Right atrium auricular region (tissue), 2 donors: ENCODE data around the gene LHFPL6. TPM values are rescaled to one million over a fixed set of nuclear protein-coding genes. Genes with fewer than 3 reads are reported as not detected.

ENCODE experiments used
- DNase-seq: peaks from one replicate; pipeline ENCODE4 v3.0.0-alpha.2; 2019; ENCODE audit warnings: low spot score
- H3K27ac ChIP-seq, 2 donors: fragments of 200-600 bp; sonication (generic); 1 replicate in 1 of 2; 2 replicates in 1 of 2; pipeline ENCODE4 v1.5.1; 2016 to 2019
- H3K27me3 ChIP-seq, 2 donors: fragments of 200-600 bp; sonication (generic); one replicate each; pipeline versions ENCODE4 v1.5.1 to v1.6.0; 2017 to 2019
- H3K36me3 ChIP-seq: fragments of 200-600 bp; sonication (generic); one replicate; pipeline ENCODE4 v1.5.1; 2016
- H3K4me1 ChIP-seq, 2 donors: fragments of 200-600 bp; sonication (generic); one replicate each; pipeline versions ENCODE4 v1.5.1 to v1.6.0; 2017 to 2019
- H3K4me3 ChIP-seq, 2 donors: fragments of 200-600 bp; sonication (generic); 1 replicate in 1 of 2; 2 replicates in 1 of 2; pipeline ENCODE4 v1.5.1; 2017 to 2019; ENCODE audit warnings: mild to moderate bottlenecking in 1 of 2, moderate library complexity in 1 of 2
- H3K9me3 ChIP-seq, 2 donors: fragments of 200-600 bp; sonication (generic); one replicate each; pipeline ENCODE4 v1.5.1; 2019
- total RNA-seq, 2 donors: library from RNA; depleted of rRNA; stranded (reverse); fragments of >200 nt; gene quantifications; one replicate each; pipeline ENCODE4 v1.1.0, GENCODE V29; 2016
- TF ChIP-seq, protein P1 (sequence below), 2 donors: fragments of 200-600 bp; sonication (generic); IDR thresholded peaks; one replicate each; pipeline ENCODE4 v1.5.1; 2019; ENCODE audit warnings: antibody characterized with exemption in 2 of 2

Gene LHFPL6
- 10 to 100 TPM; 39.0 to 57.2 TPM for total RNA-seq

DNA sequence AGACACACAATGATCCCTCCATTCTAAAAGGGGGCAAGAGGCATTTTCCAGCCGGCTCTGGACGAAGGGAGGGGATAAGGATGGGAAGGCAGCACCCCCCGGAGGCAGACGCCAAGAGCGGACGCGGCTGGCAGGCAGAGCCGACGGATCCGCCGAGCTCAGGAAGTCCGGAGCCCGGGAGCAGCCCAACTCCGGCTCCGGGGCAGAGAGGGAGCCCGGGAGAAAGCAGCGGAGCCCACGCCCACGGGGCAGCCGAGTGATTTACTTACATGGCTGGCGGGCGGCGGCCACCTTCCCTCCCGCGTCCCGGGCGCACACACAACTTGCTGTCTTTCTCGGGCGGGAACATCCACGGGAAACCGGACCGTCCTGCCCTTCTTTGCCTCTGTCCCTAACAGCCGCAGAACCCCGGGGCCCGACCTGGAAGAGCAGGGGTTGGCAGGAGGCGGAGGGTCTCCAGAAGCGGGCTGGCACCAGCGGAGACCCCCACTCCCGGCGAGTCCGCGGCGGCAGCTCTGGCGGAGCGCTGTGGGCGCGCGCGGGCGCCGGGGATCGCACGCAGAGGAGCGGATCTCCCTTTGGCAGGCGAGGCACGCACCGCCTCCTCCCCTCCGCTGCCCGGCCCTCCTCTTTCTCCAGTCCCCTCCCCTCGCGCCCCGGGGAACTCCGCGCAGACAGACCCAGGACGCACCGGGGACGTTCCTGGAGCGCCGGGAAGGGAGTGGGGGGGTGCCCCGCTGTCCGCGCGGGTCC is at the start of gene LHFPL6:
Gene LHFPL6, minus strand, starts transcription at position 580 of the 753 bp plus-strand sequence.
- no peaks in the 10 kb centered on the region for H3K27me3 ChIP-seq
- H3K4me1 ChIP-seq = peaks cover 0 to 34% of the 10 kb centered on the region in 2 donors
- no peaks in the 10 kb centered on the region for H3K36me3 ChIP-seq
- peak within 1 kb of the TSS; percentile 94 to 95 for H3K27ac ChIP-seq
- TF ChIP-seq, protein P1, sequence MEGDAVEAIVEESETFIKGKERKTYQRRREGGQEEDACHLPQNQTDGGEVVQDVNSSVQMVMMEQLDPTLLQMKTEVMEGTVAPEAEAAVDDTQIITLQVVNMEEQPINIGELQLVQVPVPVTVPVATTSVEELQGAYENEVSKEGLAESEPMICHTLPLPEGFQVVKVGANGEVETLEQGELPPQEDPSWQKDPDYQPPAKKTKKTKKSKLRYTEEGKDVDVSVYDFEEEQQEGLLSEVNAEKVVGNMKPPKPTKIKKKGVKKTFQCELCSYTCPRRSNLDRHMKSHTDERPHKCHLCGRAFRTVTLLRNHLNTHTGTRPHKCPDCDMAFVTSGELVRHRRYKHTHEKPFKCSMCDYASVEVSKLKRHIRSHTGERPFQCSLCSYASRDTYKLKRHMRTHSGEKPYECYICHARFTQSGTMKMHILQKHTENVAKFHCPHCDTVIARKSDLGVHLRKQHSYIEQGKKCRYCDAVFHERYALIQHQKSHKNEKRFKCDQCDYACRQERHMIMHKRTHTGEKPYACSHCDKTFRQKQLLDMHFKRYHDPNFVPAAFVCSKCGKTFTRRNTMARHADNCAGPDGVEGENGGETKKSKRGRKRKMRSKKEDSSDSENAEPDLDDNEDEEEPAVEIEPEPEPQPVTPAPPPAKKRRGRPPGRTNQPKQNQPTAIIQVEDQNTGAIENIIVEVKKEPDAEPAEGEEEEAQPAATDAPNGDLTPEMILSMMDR (IDR thresholded peaks at IDR 0.05) = peak; percentile 24 to 64
- H3K4me3 ChIP-seq = peak within 1 kb of the TSS; percentile 84 to 97
- DNase-seq = peak; percentile 83
- H3K9me3 ChIP-seq = no peaks in the 10 kb centered on the region

DNA sequence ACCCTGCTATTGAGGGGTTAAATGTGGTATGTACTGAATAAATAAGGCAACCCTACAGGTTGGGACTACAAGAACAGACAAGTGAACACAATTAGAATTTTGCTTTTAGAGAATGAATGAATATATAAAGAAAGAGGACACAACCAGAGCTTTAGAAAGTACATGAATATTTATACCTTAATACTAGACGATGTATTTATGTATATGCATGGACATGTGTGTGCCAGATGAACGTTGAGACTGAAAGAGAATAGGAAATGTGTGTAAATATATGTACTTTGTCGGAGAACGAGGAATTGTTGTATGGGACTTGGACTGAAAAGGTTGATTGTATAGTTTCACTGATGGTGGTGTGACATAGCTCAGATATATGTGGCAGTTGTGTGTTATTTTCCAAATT is 43.1 kb upstream of the LHFPL6 start:
- H3K4me3 ChIP-seq = no peak overlapping the region
- no peak overlapping the region for H3K27ac ChIP-seq
- H3K9me3 ChIP-seq = no peaks in the 10 kb centered on the region
- H3K27me3 ChIP-seq = no peaks in the 10 kb centered on the region
- no peak for DNase-seq
- TF ChIP-seq, protein P1 (IDR thresholded peaks at IDR 0.05) = no peak
- no peaks in the 10 kb centered on the region for H3K36me3 ChIP-seq
- H3K4me1 ChIP-seq = no peaks in the 10 kb centered on the region

DNA sequence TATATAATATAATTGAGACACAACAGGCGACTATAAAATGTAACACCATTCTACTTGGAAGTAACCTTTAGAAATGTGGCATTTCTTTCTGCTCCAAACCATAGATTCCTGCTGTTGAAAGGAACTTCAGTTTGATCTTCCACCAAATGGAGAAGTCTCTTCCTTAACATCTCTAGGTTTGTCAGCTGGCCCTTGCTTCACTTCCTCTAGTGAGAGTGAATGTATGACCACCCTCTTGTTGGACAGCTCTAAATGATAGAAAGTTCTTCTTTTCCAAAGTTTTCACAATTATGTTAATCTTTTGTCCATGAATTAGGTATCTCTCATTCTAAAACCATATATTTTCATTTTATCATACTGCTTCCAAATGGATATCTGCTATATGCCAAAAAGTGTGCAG is 38.7 kb upstream of the LHFPL6 start:
- no peaks in the 10 kb centered on the region for H3K36me3 ChIP-seq
- H3K4me3 ChIP-seq = no peak overlapping the region
- H3K27me3 ChIP-seq = no peaks in the 10 kb centered on the region
- no peaks in the 10 kb centered on the region for H3K9me3 ChIP-seq
- DNase-seq = no peak
- H3K27ac ChIP-seq = no peak overlapping the region
- TF ChIP-seq, protein P1 (IDR thresholded peaks at IDR 0.05) = no peak
- no peaks in the 10 kb centered on the region for H3K4me1 ChIP-seq

DNA sequence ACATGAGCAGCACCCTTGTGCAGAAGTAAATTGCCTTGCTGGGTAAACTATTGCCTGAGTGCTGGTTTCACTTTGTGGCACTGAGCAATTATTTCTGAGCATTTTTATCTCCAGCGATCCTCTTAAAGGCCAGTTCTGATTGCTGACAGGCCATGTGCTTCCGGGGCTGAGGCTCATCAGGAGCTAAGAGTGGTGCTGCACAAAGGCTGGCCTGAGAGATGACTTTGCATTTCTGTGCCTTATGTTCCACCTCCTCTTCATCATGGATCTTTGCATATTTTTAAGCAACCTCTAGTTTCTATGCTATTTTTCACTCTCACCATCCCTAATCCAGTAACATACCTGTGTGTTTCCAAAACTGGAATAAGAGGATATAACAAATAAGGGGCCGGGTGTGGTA is 34.9 kb upstream of the LHFPL6 start:
- Histone ChIP-seq H3K27me3 (no peaks in the 10 kb centered on the region), H3K27ac (no peak overlapping the region), H3K4me3 (no peak overlapping the region), H3K9me3 (no peaks in the 10 kb centered on the region), H3K36me3 (no peaks in the 10 kb centered on the region), H3K4me1 (no peaks in the 10 kb centered on the region)
- TF ChIP-seq, protein P1 (IDR thresholded peaks at IDR 0.05) = no peak
- DNase-seq = no peak

- no peaks in the 10 kb centered on the region for H3K36me3 ChIP-seq
- no peaks in the 10 kb centered on the region for H3K27me3 ChIP-seq
- TF ChIP-seq, protein P1 (IDR thresholded peaks at IDR 0.05) = no peak
- H3K4me3 ChIP-seq = no peak overlapping the region
- no peaks in the 10 kb centered on the region for H3K4me1 ChIP-seq
- H3K27ac ChIP-seq = no peak overlapping the region
- H3K9me3 ChIP-seq = peaks cover 0 to 20% of the 10 kb centered on the region in 2 donors
- DNase-seq = no peak
Measured at GRCh38 chr13:39635564-39635963, 32.6 kb upstream of the LHFPL6 start.

DNA sequence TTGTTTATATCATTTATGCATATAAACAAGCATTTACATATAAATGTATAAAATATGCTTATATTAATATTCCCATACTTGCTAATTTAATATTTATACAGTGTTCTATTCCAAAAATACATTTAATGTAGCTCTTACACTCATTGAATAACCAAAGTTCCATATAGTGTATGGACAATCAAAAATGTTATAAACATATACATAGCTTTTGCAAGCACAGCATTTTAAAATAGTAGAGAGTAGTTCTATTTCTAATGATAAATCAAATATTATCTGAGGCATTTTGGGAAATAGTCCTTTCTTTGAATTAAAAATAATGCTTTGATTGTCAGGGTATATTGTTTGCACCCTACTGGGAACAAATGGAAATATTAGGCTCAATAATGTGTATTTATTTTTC is 30.0 kb upstream of the LHFPL6 start:
- no peaks in the 10 kb centered on the region for H3K27me3 ChIP-seq
- H3K36me3 ChIP-seq = no peaks in the 10 kb centered on the region
- H3K4me3 ChIP-seq = no peak overlapping the region
- no peaks in the 10 kb centered on the region for H3K4me1 ChIP-seq
- H3K27ac ChIP-seq = no peak overlapping the region
- TF ChIP-seq, protein P1 (IDR thresholded peaks at IDR 0.05) = no peak
- H3K9me3 ChIP-seq = peaks cover 0 to 20% of the 10 kb centered on the region in 2 donors
- DNase-seq = no peak
